GOT3 (cell line): ENCODE measurements around the gene GPBP1.
A peak's percentile ranks its signal among the peaks of the same experiment; 100 is the strongest.
"Not testable (repeated sequence)": the region's sequence is repeated elsewhere in the genome, so short reads cannot be mapped to it uniquely, and the experiment has no call there.

ENCODE experiments used
- DNase-seq: peaks from one replicate; lab custom pipeline; 2025; ENCODE audit warnings: mixed read lengths; lab: John Stamatoyannopoulos, UW

Gene GPBP1

GRCh38 chr5:57173319-57174127 is at the start of gene GPBP1:
Gene GPBP1, plus strand, starts transcription at chr5:57174059. Its CDS starts 40,072 bp downstream, at chr5:57214131.
- DNase-seq = peak; percentile 94

- no peak for DNase-seq
These were observed 45.5 kb upstream of the GPBP1 start for GRCh38 chr5:57128325-57128724.

GRCh38 chr5:57133574-57133973 is 40.3 kb upstream of the GPBP1 start:
- no peak for DNase-seq

GRCh38 chr5:57137401-57137800 is 36.5 kb upstream of the GPBP1 start:
- no peak for DNase-seq

- no peak for DNase-seq
These were observed 21.5 kb upstream of the GPBP1 start for GRCh38 chr5:57152316-57152715.

GRCh38 chr5:57155033-57155432 is 18.8 kb upstream of the GPBP1 start:
- no peak for DNase-seq

GRCh38 chr5:57157131-57157530 is 16.7 kb upstream of the GPBP1 start:
- no peak for DNase-seq

- DNase-seq = no peak
These were observed 16.2 kb upstream of the GPBP1 start for GRCh38 chr5:57157666-57158065.

- DNase-seq = no peak
These were observed 10.3 kb upstream of the GPBP1 start for GRCh38 chr5:57163553-57164006.

- DNase-seq = no peak
These were observed 9.7 kb upstream of the GPBP1 start for GRCh38 chr5:57164124-57164523.

GRCh38 chr5:57165171-57165570 is 8.7 kb upstream of the GPBP1 start:
- not testable (repeated sequence) for DNase-seq

- no peak for DNase-seq
These were observed 7.6 kb upstream of the GPBP1 start for GRCh38 chr5:57166276-57166675.

GRCh38 chr5:57167201-57167600 is 6.7 kb upstream of the GPBP1 start:
- DNase-seq = no peak

GRCh38 chr5:57170116-57170515 is 3.7 kb upstream of the GPBP1 start:
- not testable (repeated sequence) for DNase-seq

GRCh38 chr5:57171816-57172465 is 1.9 kb upstream of the GPBP1 start:
- DNase-seq = no peak

- no peak for DNase-seq
These were observed 1.2 kb upstream of the GPBP1 start for GRCh38 chr5:57172466-57173318.

- DNase-seq = no peak
These were observed 450 bp downstream of the GPBP1 start for GRCh38 chr5:57174128-57174889.

- no peak for DNase-seq
These were observed 1.1 kb downstream of the GPBP1 start for GRCh38 chr5:57174890-57175510.

GRCh38 chr5:57175551-57176309 is 1.9 kb downstream of the GPBP1 start:
- no peak for DNase-seq

GRCh38 chr5:57176350-57176857 is 2.5 kb downstream of the GPBP1 start:
- no peak for DNase-seq
